Hematopoietic multipotent progenitor cell treated with erythropoietin and hydrocortisone succinate and interleukin-3 and kit ligand, for 6 days (in vitro differentiated cells): ENCODE results near the gene DNAJB8.
A peak's percentile ranks its signal among the peaks of the same experiment; 100 is the strongest.

Experiments used
- DNase-seq: peaks from one replicate; pipeline ENCODE4 v3.0.0-alpha.2; 2015

DNAJB8 gene

GRCh38 chr3:128442949-128443348 lies 23.7 kb downstream of the DNAJB8 start:
- DNase-seq = no peak

- no peak for DNase-seq
Measured at GRCh38 chr3:128442070-128442469, 24.6 kb downstream of the DNAJB8 start.

- no peak for DNase-seq
Measured at GRCh38 chr3:128439226-128439625, 27.5 kb downstream of the DNAJB8 start.

GRCh38 chr3:128438488-128439072 lies 28.1 kb downstream of the DNAJB8 start:
- peak; percentile 69 for DNase-seq

GRCh38 chr3:128436214-128436613 lies 30.5 kb downstream of the DNAJB8 start:
- no peak for DNase-seq

GRCh38 chr3:128435561-128435960 lies 31.1 kb downstream of the DNAJB8 start:
- DNase-seq = no peak

- no peak for DNase-seq
Measured at GRCh38 chr3:128435058-128435457, 31.6 kb downstream of the DNAJB8 start.

- no peak for DNase-seq
Measured at GRCh38 chr3:128434524-128434923, 32.2 kb downstream of the DNAJB8 start.

GRCh38 chr3:128433837-128434165 lies 32.9 kb downstream of the DNAJB8 start:
- DNase-seq = no peak

GRCh38 chr3:128432971-128433836 lies 33.5 kb downstream of the DNAJB8 start:
- DNase-seq = peak; percentile 47

GRCh38 chr3:128432301-128432970 lies 34.3 kb downstream of the DNAJB8 start:
- DNase-seq = no peak

- no peak for DNase-seq
Measured at GRCh38 chr3:128431803-128432300, 34.8 kb downstream of the DNAJB8 start.

GRCh38 chr3:128430731-128431130 lies 36.0 kb downstream of the DNAJB8 start:
- DNase-seq = no peak

GRCh38 chr3:128430301-128430700 lies 36.4 kb downstream of the DNAJB8 start:
- DNase-seq = no peak

GRCh38 chr3:128429751-128430150 lies 36.9 kb downstream of the DNAJB8 start:
- no peak for DNase-seq

- no peak for DNase-seq
Measured at GRCh38 chr3:128429275-128429674, 37.4 kb downstream of the DNAJB8 start.

- no peak for DNase-seq
Measured at GRCh38 chr3:128427872-128428822, 38.5 kb downstream of the DNAJB8 start.

GRCh38 chr3:128427175-128427857 lies 39.4 kb downstream of the DNAJB8 start:
- DNase-seq = no peak

- DNase-seq = peak; percentile 71
Measured at GRCh38 chr3:128426128-128426921, 40.4 kb downstream of the DNAJB8 start.

- no peak for DNase-seq
Measured at GRCh38 chr3:128425846-128426127, 40.9 kb downstream of the DNAJB8 start.

- DNase-seq = no peak
Measured at GRCh38 chr3:128425142-128425845, 41.4 kb downstream of the DNAJB8 start.
